HG02678 (cell line): ENCODE results near the gene LCE2C.

ENCODE experiments used
- ATAC-seq: cut with Tn5 transposase; IDR thresholded peaks from one replicate; pipeline ENCODE4 v1.9.1; 2021; ENCODE audit warnings: mild to moderate bottlenecking, moderate library complexity; ENCODE audit not compliant: unreplicated experiment

LCE2C gene

GRCh38 chr1:152718238-152718637 is 43.2 kb downstream of the LCE2C start:
- ATAC-seq: no peak

- no peak for ATAC-seq
These were observed 50.2 kb downstream of the LCE2C start for GRCh38 chr1:152725261-152725660.
